Measurements from ENCODE around the gene PRKCA.

GRCh38 chr17:66343531-66344078, 41.2 kb downstream of the PRKCA start:
- TF ChIP-seq CTCF (IDR thresholded peaks at IDR 0.05) (no peak), POLR2A (IDR thresholded peaks at IDR 0.05) (no peak), POLR2AphosphoS5 (IDR thresholded peaks at IDR 0.05) (no peak)

Data from gastroesophageal sphincter (tissue), 3 donors.